Ishikawa (cell line): Measurements from ENCODE around the gene BANF2.

Experiments
- CEBPB ChIP-seq: IDR thresholded peaks from 2 replicates; pipeline ENCODE4 v1.6.1; 2012
- CREB1 ChIP-seq: IDR thresholded peaks from 2 replicates; pipeline ENCODE4 v1.6.1; 2012; ENCODE audit warnings: low read depth
- EGR1 ChIP-seq: IDR thresholded peaks from 2 replicates; pipeline ENCODE4 v1.6.1; 2012
- EP300 ChIP-seq: IDR thresholded peaks from 2 replicates; pipeline ENCODE4 v1.6.1; 2012; ENCODE audit warnings: borderline replicate concordance
- FOXM1 ChIP-seq: IDR thresholded peaks from 2 replicates; pipeline ENCODE4 v1.6.1; 2012; ENCODE audit warnings: low read depth, borderline replicate concordance
- MAX ChIP-seq: IDR thresholded peaks from 2 replicates; pipeline ENCODE4 v1.6.1; 2012
- RAD21 ChIP-seq: IDR thresholded peaks from 2 replicates; pipeline ENCODE4 v1.6.1; 2012; ENCODE audit warnings: low read depth
- REST ChIP-seq: IDR thresholded peaks from 2 replicates; pipeline ENCODE4 v1.6.1; 2012; ENCODE audit warnings: low read depth, mild to moderate bottlenecking
- TAF1 ChIP-seq: IDR thresholded peaks from 2 replicates; pipeline ENCODE4 v1.6.1; 2012; ENCODE audit warnings: low read depth, mild to moderate bottlenecking
- TEAD4 ChIP-seq: IDR thresholded peaks from 2 replicates; pipeline ENCODE4 v1.6.1; 2012
- YY1 ChIP-seq: IDR thresholded peaks from 2 replicates; pipeline ENCODE4 v1.6.1; 2012; ENCODE audit warnings: low read depth
- ZBTB7A ChIP-seq: IDR thresholded peaks from 2 replicates; pipeline ENCODE4 v1.6.1; 2012; ENCODE audit warnings: low read depth

- TF ChIP-seq TAF1 (no peak), EP300 (no peak), FOXM1 (no peak), EGR1 (no peak), YY1 (no peak), CREB1 (no peak), TEAD4 (no peak), REST (no peak), RAD21 (no peak), CEBPB (no peak), MAX (no peak), ZBTB7A (no peak)
Observed at GRCh38 chr20:17712708-17713107, 12.9 kb downstream of the BANF2 start.
